ENCODE data around the gene GRB2.
A peak's percentile ranks its signal among the peaks of the same experiment; 100 is the strongest.

DNA sequence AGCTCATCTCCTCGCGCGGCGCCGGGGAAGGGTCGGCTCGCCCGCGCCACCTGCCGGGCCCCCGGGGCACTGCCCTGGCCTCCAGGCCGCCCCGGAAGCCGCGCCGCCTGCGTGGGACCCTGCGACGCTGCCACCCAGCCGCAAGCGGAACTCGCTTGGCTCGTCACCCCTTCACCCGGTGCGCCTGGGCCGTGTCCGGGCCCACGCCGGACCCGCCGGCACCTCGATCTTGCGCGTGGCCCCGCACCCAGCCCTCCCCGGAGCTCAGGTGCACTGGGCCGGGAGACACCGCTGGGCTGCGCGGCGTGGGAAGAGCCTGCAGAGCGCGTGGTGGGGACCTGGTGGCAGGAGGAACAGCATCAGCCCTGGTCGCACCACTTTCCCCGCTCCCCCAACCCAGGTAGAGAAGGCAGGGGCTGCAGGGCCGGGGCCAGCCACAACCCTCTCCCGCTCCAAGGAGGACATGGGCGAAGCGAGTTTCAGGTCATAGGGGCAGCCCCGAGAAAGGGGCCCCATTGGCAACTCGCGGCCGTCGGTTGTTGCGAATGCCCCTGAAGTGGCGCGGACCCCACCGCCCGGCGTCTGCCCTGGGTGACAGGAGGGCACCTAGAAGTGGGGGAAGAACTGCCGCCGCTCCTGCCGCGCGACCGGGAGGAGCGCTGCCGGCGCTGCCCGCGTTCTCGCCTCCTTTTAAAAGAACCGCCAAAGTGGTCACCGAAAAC, 134.1 kb downstream of the GRB2 start:
- TF ChIP-seq RAD21 (IDR thresholded peaks at IDR 0.05; ENCODE audit: low read depth) (peak; percentile 37; the same call in 1 of the 2 replicates), REST (IDR thresholded peaks at IDR 0.05; ENCODE audit: low read depth) (no peak), EGR1 (IDR thresholded peaks at IDR 0.05) (0 out of 2 replicates have a peak, but pooled peaks have one; percentile 18), NFIC (IDR thresholded peaks at IDR 0.05) (no peak), TCF12 (IDR thresholded peaks at IDR 0.05; ENCODE audit: low read depth) (peak; percentile 54), YY1 (IDR thresholded peaks at IDR 0.05; ENCODE audit: low read depth) (peak; percentile 14; the same call in 1 of the 2 replicates), CEBPB (IDR thresholded peaks at IDR 0.05) (no peak)
- TF ChIP-seq, protein P1, sequence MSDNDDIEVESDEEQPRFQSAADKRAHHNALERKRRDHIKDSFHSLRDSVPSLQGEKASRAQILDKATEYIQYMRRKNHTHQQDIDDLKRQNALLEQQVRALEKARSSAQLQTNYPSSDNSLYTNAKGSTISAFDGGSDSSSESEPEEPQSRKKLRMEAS (IDR thresholded peaks at IDR 0.05) = peak; percentile 78
